ENCODE data around the gene CLIP1.

DNA sequence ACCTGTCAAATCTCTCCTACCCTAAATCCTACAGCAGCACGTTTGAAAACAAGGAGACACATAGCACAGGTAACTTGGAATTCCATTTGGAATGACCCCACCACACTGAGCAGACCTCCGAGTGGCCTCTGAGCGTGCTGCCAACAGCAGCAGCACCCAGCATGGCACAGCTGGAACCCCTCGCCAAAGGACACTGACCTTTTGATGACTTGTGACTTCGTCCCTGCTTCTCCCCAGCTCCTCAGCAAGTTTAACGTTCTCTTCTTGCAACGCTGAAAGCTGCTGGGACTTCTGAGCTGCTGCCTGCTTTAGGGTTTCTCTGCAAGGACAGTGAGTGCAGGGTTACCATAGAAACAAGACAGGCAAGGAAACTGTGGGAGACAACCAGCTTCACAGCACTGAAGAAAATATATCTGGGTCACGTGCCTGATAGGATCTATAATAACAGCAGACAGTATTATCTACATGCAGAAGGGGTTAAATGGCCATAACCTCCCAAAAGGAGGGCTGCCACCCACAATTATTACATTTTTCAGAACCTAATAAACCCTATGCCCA lies 112.8 kb downstream of the CLIP1 start:
- TF ChIP-seq CTCF (optimal IDR thresholded peaks at IDR 0.05 in 1 of 3, IDR thresholded peaks at IDR 0.05 in 1 of 3, conservative IDR thresholded peaks at IDR 0.05 in 1 of 3; ENCODE audit: extremely low read depth in 1 of 3, insufficient read depth in 2 of 3, low read length in 3 of 3) (no peak), EZH2 (IDR thresholded peaks at IDR 0.05; ENCODE audit: low read length) (no peak)
